Endothelial cell of umbilical vein (primary cell): ENCODE measurements around the gene NUBPL. TPM values are rescaled to one million over a fixed set of nuclear protein-coding genes. Genes with fewer than 3 reads are reported as not detected.

Source experiments
- BruUV-seq: library from RNA; stranded (reverse); fragments of 400-500 nt; replicated peaks from 2 replicates; lab custom pipeline; 2021; lab: Mats Ljungman, UMichigan
- CTCF ChIA-PET: fragments of 300-600, 350-600 bp; sonication (Branson Sonifier 250); formaldehyde crosslinking; loops from one replicate; lab custom pipeline; 2021; ENCODE audit warnings: antibody characterized with exemption, inconsistent platforms; lab: Charles Lee
- POLR2A ChIA-PET: fragments of 300-600, 350-600 bp; sonication (Branson Sonifier 250); formaldehyde crosslinking; loops from one replicate; lab custom pipeline; 2021; ENCODE audit warnings: antibody characterized with exemption, inconsistent platforms; lab: Charles Lee
- DNase-seq: peaks from one replicate; pipeline ENCODE4 v3.0.0-alpha.2; 2011; ENCODE audit warnings: low read depth, low spot score
- FAIRE-seq: peaks from 2 replicates; lab custom pipeline; 2011; peaks lifted over from hg19 to GRCh38; lab: Jason Lieb, UNC
- H2AFZ ChIP-seq: 2 replicates; pipeline ENCODE4 v1.6.0; 2012; ENCODE audit warnings: low read depth, low read length, control low read depth, inconsistent platforms
- H3K27ac ChIP-seq: 2 replicates; pipeline ENCODE4 v1.5.1; 2011; ENCODE audit warnings: low read depth, mild to moderate bottlenecking, control low read depth, low read length, moderate library complexity; ENCODE audit not compliant: insufficient read depth
- H3K27me3 ChIP-seq, 2 experiments: 2 replicates each; pipeline versions ENCODE4 v1.6.0 to v1.6.1; 2011; ENCODE audit warnings: low read length in 2 of 2, mixed read lengths in 1 of 2; ENCODE audit not compliant: control insufficient read depth in 2 of 2, insufficient read depth in 2 of 2
- H3K36me3 ChIP-seq, 2 experiments: 2 replicates in 1 of 2; 3 replicates in 1 of 2; pipeline ENCODE4 v1.5.1; 2011; ENCODE audit warnings: low read length in 2 of 2, mild to moderate bottlenecking in 1 of 2, moderate library complexity in 1 of 2; ENCODE audit not compliant: control insufficient read depth in 2 of 2, insufficient read depth in 2 of 2; ENCODE audit errors: extremely low read depth in 1 of 2
- H3K4me1 ChIP-seq: 3 replicates; pipeline ENCODE4 v1.5.1; 2011; ENCODE audit warnings: mild to moderate bottlenecking, low read length; ENCODE audit not compliant: control insufficient read depth, insufficient read depth; ENCODE audit errors: extremely low read depth
- H3K4me2 ChIP-seq: 2 replicates; pipeline ENCODE4 v1.6.1; 2011; ENCODE audit warnings: low read length, control low read depth, mixed read lengths; ENCODE audit not compliant: insufficient read depth
- H3K4me3 ChIP-seq, 3 experiments: fragments of 200-600 bp in 1 of 3; sonication (generic), shearing (Covaris generic) in 1 of 3; replicated peaks in 1 of 3; 2 replicates each; pipeline ENCODE4 v1.5.1; 2011 to 2016; ENCODE audit warnings: control low read depth in 3 of 3, low read length in 3 of 3, mild to moderate bottlenecking in 2 of 3, inconsistent platforms in 1 of 3, low read depth in 1 of 3, moderate library complexity in 1 of 3; ENCODE audit not compliant: insufficient read depth in 1 of 3
- H3K79me2 ChIP-seq: 2 replicates; pipeline ENCODE4 v1.6.0; 2012; ENCODE audit warnings: low read length, inconsistent platforms; ENCODE audit not compliant: control insufficient read depth, insufficient read depth
- H3K9ac ChIP-seq: replicated peaks from 2 replicates; pipeline ENCODE3; 2011; ENCODE audit warnings: low read length, control low read depth; ENCODE audit not compliant: insufficient read depth; ENCODE audit errors: extremely low read depth
- H3K9me1 ChIP-seq: replicated peaks from 3 replicates; pipeline ENCODE4 v1.6.0; 2011; ENCODE audit warnings: mild to moderate bottlenecking, low read length; ENCODE audit not compliant: control insufficient read depth, insufficient read depth; ENCODE audit errors: extremely low read depth
- H3K9me3 ChIP-seq: replicated peaks from 2 replicates; pipeline ENCODE4 v1.5.1; 2012; ENCODE audit warnings: low read length, inconsistent platforms; ENCODE audit not compliant: control insufficient read depth, insufficient read depth
- H4K20me1 ChIP-seq: replicated peaks from 2 replicates; pipeline ENCODE3; 2011; ENCODE audit warnings: mild to moderate bottlenecking, low read length; ENCODE audit not compliant: control insufficient read depth, insufficient read depth; ENCODE audit errors: extremely low read depth
- CTCF ChIP-seq, 2 donors: IDR thresholded peaks; 1 replicate in 1 of 2; 2 replicates in 1 of 2; pipeline ENCODE4 v1.5.1; 2011; ENCODE audit warnings: low read length in 2 of 2, mild to moderate bottlenecking in 2 of 2, moderate library complexity in 2 of 2, control low read depth in 1 of 2, inconsistent platforms in 1 of 2, low read depth in 1 of 2; ENCODE audit not compliant: insufficient read depth in 1 of 2; ENCODE audit errors: extremely low read depth in 1 of 2
- EZH2 ChIP-seq: IDR thresholded peaks from 2 replicates; pipeline ENCODE4 v1.6.1; 2012; ENCODE audit warnings: borderline replicate concordance, low read depth, mild to moderate bottlenecking, moderate library complexity, low read length, inconsistent platforms; ENCODE audit not compliant: severe bottlenecking
- FOS ChIP-seq: IDR thresholded peaks from 2 replicates; pipeline ENCODE4 v1.6.1; 2011; ENCODE audit warnings: mild to moderate bottlenecking, low read length, moderate library complexity, borderline replicate concordance; ENCODE audit not compliant: insufficient read depth
- GATA2 ChIP-seq: IDR thresholded peaks from 2 replicates; pipeline ENCODE4 v1.7.0; 2011; ENCODE audit warnings: low read depth, mild to moderate bottlenecking, moderate library complexity, mixed read lengths, low read length; ENCODE audit not compliant: insufficient read length, insufficient read depth
- JUN ChIP-seq: IDR thresholded peaks from 2 replicates; pipeline ENCODE4 v1.6.1; 2011; ENCODE audit warnings: borderline replicate concordance, low read depth; ENCODE audit not compliant: insufficient read length, insufficient read depth
- MAX ChIP-seq: IDR thresholded peaks from 2 replicates; pipeline ENCODE4 v1.6.1; 2011; ENCODE audit not compliant: insufficient read depth, insufficient read length
- MYC ChIP-seq: IDR thresholded peaks from one replicate; pipeline ENCODE4 v1.6.1; 2011; ENCODE audit warnings: mild to moderate bottlenecking, low read depth, low read length
- POLR2A ChIP-seq: IDR thresholded peaks from 2 replicates; pipeline ENCODE4 v1.6.1; 2012; ENCODE audit warnings: low read depth, mild to moderate bottlenecking, control low read depth, low read length
- POLR2AphosphoS5 ChIP-seq: IDR thresholded peaks from 2 replicates; pipeline ENCODE4 v1.6.1; 2012; ENCODE audit warnings: low read depth, mild to moderate bottlenecking, control low read depth, low read length, moderate library complexity; ENCODE audit not compliant: insufficient read depth
- dilution Hi-C: fragments of 300-500 bp; cut with MboI; formaldehyde crosslinking; loops from one replicate; pipeline ENCODE4 v1.15.0; 2019; ENCODE audit warnings: low sequenced_read_pairs; ENCODE audit not compliant: extremely low pct_ligation_motif_present
- intact Hi-C: fragments of 100-400 bp; cut with micrococcal nuclease; formaldehyde crosslinking; loops from one replicate; pipeline ENCODE4 v1.10.0; 2022
- polyA plus RNA-seq, 4 experiments: library from polyadenylated mRNA; depleted of rRNA in 3 of 4; stranded (reverse) in 3 of 4; unstranded in 1 of 4; fragments of >200 nt; gene quantifications; 2 replicates each; pipeline versions ENCODE4 v1.2.1 to v1.2.3, GENCODE V29; 2011 to 2012; ENCODE audit warnings: missing spikeins in 1 of 4
- total RNA-seq: library from RNA; stranded (reverse); gene quantifications from 2 replicates; pipeline ENCODE4 v1.2.3, GENCODE V29; 2021

NUBPL gene
- total and polyA plus RNA-seq, 2 donors (not counting 3 experiments of a cell fraction or from before 2014, with no cell fraction given), result 2.1 to 12.3 TPM

DNA sequence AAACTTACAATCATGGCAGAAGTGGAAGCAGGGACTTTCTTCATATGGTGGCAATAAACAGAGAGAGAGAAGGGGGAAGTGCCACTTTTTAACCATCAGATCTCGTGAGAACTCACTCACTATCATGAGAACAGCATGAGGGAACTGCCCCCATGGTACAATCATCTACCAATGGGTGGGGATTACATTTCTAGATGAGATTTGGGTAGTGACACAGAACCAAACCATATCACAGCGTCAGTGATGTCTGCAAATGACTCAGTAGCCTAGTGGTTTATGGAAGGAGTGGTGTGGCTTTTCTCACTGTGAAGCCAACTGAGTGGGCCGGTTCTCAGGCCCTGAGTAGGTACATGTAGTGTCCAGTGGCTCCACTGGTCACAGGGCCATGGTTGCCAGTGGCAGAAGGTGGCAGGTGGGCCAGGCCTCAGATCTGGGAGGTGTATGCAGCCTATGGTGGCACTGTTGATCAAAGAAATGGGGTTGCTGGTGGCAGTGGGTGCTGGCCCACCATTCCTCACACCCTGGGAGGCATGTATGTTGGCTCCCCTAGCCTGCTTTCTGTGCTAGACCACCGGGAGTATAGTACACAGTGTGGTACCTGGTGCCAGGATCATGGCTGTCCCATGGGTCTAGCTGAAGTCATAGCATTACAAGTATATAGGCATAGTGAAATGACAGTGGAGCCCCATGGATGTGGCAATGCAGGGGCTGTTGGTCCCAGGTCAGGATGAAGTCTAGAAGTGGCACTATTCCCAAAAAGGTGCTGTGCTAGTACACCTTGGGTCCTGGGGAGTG is 191.9 kb downstream of the NUBPL start:
- intact Hi-C loops, result no loop called here
- H4K20me1 ChIP-seq, result no peaks in the 10 kb centered on the region
- H3K4me3 ChIP-seq, result no peak overlapping the region
- H3K36me3 ChIP-seq, result no peaks in the 10 kb centered on the region
- H3K4me1 ChIP-seq, result no peaks in the 10 kb centered on the region
- H3K27me3 ChIP-seq, result no peaks in the 10 kb centered on the region
- no peak overlapping the region for H2AFZ ChIP-seq
- ChIA-PET CTCF (no interaction called here), POLR2A (no interaction called here)
- TF ChIP-seq CTCF (IDR thresholded peaks at IDR 0.05; ENCODE audit: extremely low read depth in 1 of 2, insufficient read depth in 1 of 2, low read depth in 1 of 2, low read length in 2 of 2) (no peak), EZH2 (no peak), MYC (no peak), POLR2A (no peak), MAX (no peak), FOS (no peak), JUN (no peak), POLR2AphosphoS5 (no peak), GATA2 (no peak)
- no peaks in the 10 kb centered on the region for H3K9me1 ChIP-seq
- no peaks in the 10 kb centered on the region for H3K9me3 ChIP-seq
- no peaks in the 10 kb centered on the region for H3K79me2 ChIP-seq
- no TSS peak for BruUV-seq
- DNase-seq, result no peak
- H3K4me2 ChIP-seq, result no peak overlapping the region
- no peak overlapping the region for H3K27ac ChIP-seq
- no peak for FAIRE-seq
- dilution Hi-C loops, result no loop called here
- no peak overlapping the region for H3K9ac ChIP-seq
